Left cardiac atrium (tissue), 4 donors: Measurements from ENCODE around the gene TBL1X. TPM values are rescaled to one million over a fixed set of nuclear protein-coding genes. Genes with fewer than 3 reads are reported as not detected.

Source experiments
- ATAC-seq, 2 donors: fragments of 200-7000 bp; cut with Tn5 transposase; one replicate each; pipeline ENCODE4 v1.9.1; 2020; ENCODE audit warnings: mild to moderate bottlenecking in 2 of 2, moderate library complexity in 2 of 2
- DNase-seq: peaks from one replicate; pipeline ENCODE4 v3.0.0-alpha.2; 2020
- intact Hi-C, 2 donors: fragments of 100-400 bp; cut with DNase I; formaldehyde crosslinking; loops; one replicate each; pipeline versions ENCODE4 v1.14.1 to v1.15.1; 2022 to 2023
- total RNA-seq, 2 donors: library from RNA; stranded (reverse); fragmentation: NEBNext Ultra II Directional; extraction: Animal tissue kit (Norgen Biotek cat#: 25700); gene quantifications; one replicate each; pipeline ENCODE4 v1.2.1, GENCODE V29; 2021
- donor health status: DM: no; HTN: yes; CAD: no.
- donor health status: DM: no; HTN: yes; CAD: no; lungs with severe emphysema.
- donor health status: DM: yes; HTN: yes; CAD: no.
- donor health status: Dilated cardiomyopathy.

TBL1X gene
- total RNA-seq, 2 donors from 2014 or later = 9.4 to 16.7 TPM

GRCh38 chrX:9598344-9598743 is 133.5 kb downstream of the TBL1X start:
- DNase-seq = no peak
- no peak for ATAC-seq
- intact Hi-C loops = no loop called here

GRCh38 chrX:9604111-9604907 is 139.5 kb downstream of the TBL1X start:
- intact Hi-C loops = no loop called here
- ATAC-seq (peak; percentile 91 to 93), DNase-seq (peak; percentile 62)

GRCh38 chrX:9604908-9605306 is 140.0 kb downstream of the TBL1X start:
- DNase-seq (no peak), ATAC-seq (peak in 1 of 2 donors; percentile 30)
- intact Hi-C loops = no loop called here

GRCh38 chrX:9605484-9605883 is 140.6 kb downstream of the TBL1X start:
- ATAC-seq (no peak), DNase-seq (no peak)
- intact Hi-C loops = no loop called here

- DNase-seq (no peak), ATAC-seq (no peak)
- intact Hi-C loops = no loop called here
These were observed 142.1 kb downstream of the TBL1X start for GRCh38 chrX:9606971-9607370.

GRCh38 chrX:9609499-9609898 is 144.6 kb downstream of the TBL1X start:
- ATAC-seq (no peak), DNase-seq (no peak)
- intact Hi-C loops = no loop called here

GRCh38 chrX:9609987-9610386 is 145.1 kb downstream of the TBL1X start:
- intact Hi-C loops = no loop called here
- peak in 1 of 2 donors; percentile 33 for ATAC-seq
- DNase-seq = no peak

- intact Hi-C loops = no loop called here
These were observed 146.0 kb downstream of the TBL1X start for GRCh38 chrX:9610771-9611392.

GRCh38 chrX:9611436-9612145 is 146.7 kb downstream of the TBL1X start:
- intact Hi-C loops = no loop called here
- DNase-seq (no peak), ATAC-seq (no peak)

More at GRCh38 chrX:9610771-9611392, 146.0 kb downstream of the TBL1X start:
- DNase-seq (no peak), ATAC-seq (no peak)

- DNase-seq (no peak), ATAC-seq (no peak)
- intact Hi-C loops = no loop called here
These were observed 147.3 kb downstream of the TBL1X start for GRCh38 chrX:9612146-9612505.

- intact Hi-C loops = no loop called here
- ATAC-seq = no peak
- DNase-seq = no peak
These were observed 149.2 kb downstream of the TBL1X start for GRCh38 chrX:9614016-9614415.

GRCh38 chrX:9619133-9619532 is 154.3 kb downstream of the TBL1X start:
- DNase-seq (no peak), ATAC-seq (no peak)
- intact Hi-C loops = no loop called here

- DNase-seq (no peak), ATAC-seq (no peak)
- intact Hi-C loops = no loop called here
These were observed 154.7 kb downstream of the TBL1X start for GRCh38 chrX:9619581-9619980.

GRCh38 chrX:9622128-9622527 is 157.3 kb downstream of the TBL1X start:
- ATAC-seq = no peak
- intact Hi-C loops = no loop called here
- no peak for DNase-seq

- no peak for DNase-seq
- intact Hi-C loops = no loop called here
- ATAC-seq = no peak
These were observed 161.5 kb downstream of the TBL1X start for GRCh38 chrX:9626379-9626778.

- no peak for DNase-seq
- ATAC-seq = no peak
- intact Hi-C loops = no loop called here
These were observed 163.1 kb downstream of the TBL1X start for GRCh38 chrX:9627922-9628321.

- ATAC-seq = no peak
These were observed 164.1 kb downstream of the TBL1X start for GRCh38 chrX:9628779-9629493.

GRCh38 chrX:9634551-9634950 is 169.7 kb downstream of the TBL1X start:
- no peak for ATAC-seq
- no peak for DNase-seq
- intact Hi-C loops = no loop called here

More at GRCh38 chrX:9628779-9629493, 164.1 kb downstream of the TBL1X start:
- DNase-seq = no peak
- intact Hi-C loops = no loop called here

- ATAC-seq = peak; percentile 66 to 91
- intact Hi-C loops = no loop called here
- peak; percentile 25 for DNase-seq
These were observed 170.5 kb downstream of the TBL1X start for GRCh38 chrX:9635368-9635767.

- intact Hi-C loops = no loop called here
- peak in 1 of 2 donors; percentile 51 for ATAC-seq
- DNase-seq = no peak
These were observed 170.9 kb downstream of the TBL1X start for GRCh38 chrX:9635803-9636202.
